Epithelial cell of proximal tubule (primary cell): ENCODE results near the gene ZNHIT6. TPM values are rescaled to one million over a fixed set of nuclear protein-coding genes. Genes with fewer than 3 reads are reported as not detected.

ENCODE experiments used
- DNase-seq: peaks from one replicate; pipeline ENCODE4 v3.0.0-alpha.2; 2011; ENCODE audit warnings: low read depth
- H3K4me3 ChIP-seq: 2 replicates; pipeline ENCODE4 v1.5.1; 2011; ENCODE audit warnings: low read depth, mild to moderate bottlenecking, low read length
- total RNA-seq: library from RNA; depleted of rRNA; stranded (reverse); fragments of >200 nt; gene quantifications from 2 replicates; pipeline ENCODE4 v1.2.3, GENCODE V29; 2015
- TF ChIP-seq, protein P1 (sequence below): conservative IDR thresholded peaks from 2 replicates; pipeline ENCODE4 v1.5.1; 2012; ENCODE audit warnings: low read depth, mild to moderate bottlenecking, low read length

Gene ZNHIT6
- total RNA-seq, 1 donor from 2014 or later = 13.1 TPM

DNA sequence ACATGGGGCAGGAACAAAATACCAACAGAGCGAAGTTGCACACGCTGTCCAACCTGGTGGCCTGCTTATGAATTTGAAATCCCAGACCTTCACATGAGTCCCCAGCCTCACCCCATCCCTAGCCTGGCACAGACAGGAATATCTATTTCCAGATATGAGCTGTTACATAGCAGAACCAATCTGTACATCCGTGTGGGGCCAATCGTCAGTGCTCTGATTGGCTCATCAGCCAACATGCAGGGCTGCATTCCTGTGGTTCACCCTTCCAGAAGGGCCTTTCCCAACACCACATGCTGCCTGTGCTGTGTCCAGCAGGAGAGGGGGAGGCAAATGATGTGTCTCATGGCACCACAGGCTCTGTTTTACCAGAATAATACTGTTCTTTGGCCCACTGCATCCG is 96.4 kb downstream of the ZNHIT6 start:
- TF ChIP-seq, protein P1, sequence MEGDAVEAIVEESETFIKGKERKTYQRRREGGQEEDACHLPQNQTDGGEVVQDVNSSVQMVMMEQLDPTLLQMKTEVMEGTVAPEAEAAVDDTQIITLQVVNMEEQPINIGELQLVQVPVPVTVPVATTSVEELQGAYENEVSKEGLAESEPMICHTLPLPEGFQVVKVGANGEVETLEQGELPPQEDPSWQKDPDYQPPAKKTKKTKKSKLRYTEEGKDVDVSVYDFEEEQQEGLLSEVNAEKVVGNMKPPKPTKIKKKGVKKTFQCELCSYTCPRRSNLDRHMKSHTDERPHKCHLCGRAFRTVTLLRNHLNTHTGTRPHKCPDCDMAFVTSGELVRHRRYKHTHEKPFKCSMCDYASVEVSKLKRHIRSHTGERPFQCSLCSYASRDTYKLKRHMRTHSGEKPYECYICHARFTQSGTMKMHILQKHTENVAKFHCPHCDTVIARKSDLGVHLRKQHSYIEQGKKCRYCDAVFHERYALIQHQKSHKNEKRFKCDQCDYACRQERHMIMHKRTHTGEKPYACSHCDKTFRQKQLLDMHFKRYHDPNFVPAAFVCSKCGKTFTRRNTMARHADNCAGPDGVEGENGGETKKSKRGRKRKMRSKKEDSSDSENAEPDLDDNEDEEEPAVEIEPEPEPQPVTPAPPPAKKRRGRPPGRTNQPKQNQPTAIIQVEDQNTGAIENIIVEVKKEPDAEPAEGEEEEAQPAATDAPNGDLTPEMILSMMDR = no peak
- DNase-seq = peak; percentile 95
- H3K4me3 ChIP-seq = no peak overlapping the region

- no peak for DNase-seq
- H3K4me3 ChIP-seq = no peak overlapping the region
- TF ChIP-seq, protein P1 = no peak
Measured at GRCh38 chr1:85611425-85611824, 96.8 kb downstream of the ZNHIT6 start.

GRCh38 chr1:85609976-85610375 is 98.3 kb downstream of the ZNHIT6 start:
- TF ChIP-seq, protein P1 = no peak
- no peak for DNase-seq
- H3K4me3 ChIP-seq = no peak overlapping the region

GRCh38 chr1:85608851-85609250 is 99.4 kb downstream of the ZNHIT6 start:
- H3K4me3 ChIP-seq = no peak overlapping the region
- TF ChIP-seq, protein P1 = no peak
- DNase-seq = no peak

- H3K4me3 ChIP-seq = no peak overlapping the region
- TF ChIP-seq, protein P1 = no peak
- no peak for DNase-seq
Measured at GRCh38 chr1:85607921-85608265, 100.3 kb downstream of the ZNHIT6 start.

DNA sequence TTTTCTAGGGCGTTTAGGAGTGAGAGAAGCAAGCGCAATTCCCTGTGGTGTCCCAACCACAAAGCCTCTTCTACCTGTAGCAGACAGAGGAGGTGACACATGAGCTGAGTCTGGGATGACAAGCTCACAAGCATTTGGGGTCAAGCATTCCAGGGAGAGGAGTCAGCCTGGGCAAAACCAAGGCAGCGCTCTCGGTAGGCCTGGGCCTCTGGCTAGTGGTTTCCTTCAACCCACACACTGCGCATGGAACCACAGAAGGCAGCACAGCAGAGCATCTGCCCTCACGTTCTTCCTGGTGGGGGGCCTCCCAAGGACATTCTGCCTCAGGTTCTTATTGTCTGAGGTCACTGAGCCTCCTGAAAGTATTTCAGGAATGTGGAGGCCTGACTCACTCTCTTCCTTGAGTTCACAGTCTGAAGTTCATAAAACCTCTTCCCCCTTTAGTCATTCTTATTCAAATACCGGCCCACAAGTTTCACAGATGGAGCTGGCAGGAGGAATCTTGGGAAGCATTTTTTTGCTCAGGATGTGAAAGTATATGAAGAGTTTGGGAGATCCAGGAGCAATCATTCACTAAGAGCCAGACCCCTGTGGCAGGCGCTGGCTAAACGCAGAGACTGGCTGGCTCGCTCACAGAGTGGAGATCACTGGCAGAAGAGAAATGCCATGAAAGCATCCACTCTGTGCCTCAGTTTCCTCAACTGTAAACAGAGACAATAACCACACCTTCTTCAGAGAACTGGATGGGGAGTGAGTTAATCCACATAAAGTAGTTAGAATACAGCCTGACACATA is 100.9 kb downstream of the ZNHIT6 start:
- H3K4me3 ChIP-seq = no peak overlapping the region
- peak; percentile 99 for DNase-seq
- TF ChIP-seq, protein P1 = no peak

DNA sequence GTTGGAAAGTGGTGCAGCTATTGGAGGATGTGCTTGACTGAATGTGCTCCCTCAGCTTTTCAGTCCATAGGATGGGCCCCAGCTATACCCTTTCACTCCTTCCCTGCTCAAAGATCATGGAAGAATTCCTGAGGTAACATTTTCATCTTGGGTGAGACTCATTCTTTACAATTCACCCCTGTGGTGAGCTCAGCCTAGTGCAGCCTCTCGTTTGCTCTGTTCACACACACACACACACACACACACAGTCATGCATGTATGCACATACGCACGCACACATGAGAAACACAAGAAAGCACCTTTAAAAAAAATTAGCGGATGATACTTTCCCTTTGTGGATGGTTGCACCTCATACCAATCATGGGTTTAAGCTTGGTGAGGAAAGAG is 101.8 kb downstream of the ZNHIT6 start:
- TF ChIP-seq, protein P1 = no peak
- H3K4me3 ChIP-seq = no peak overlapping the region
- DNase-seq = no peak
